ENCODE results near the gene WIPF2. TPM values are rescaled to one million over a fixed set of nuclear protein-coding genes. Genes with fewer than 3 reads are reported as not detected.
A peak's percentile ranks its signal among the peaks of the same experiment; 100 is the strongest.

WIPF2 gene
- total and polyA plus RNA-seq, 8 donors: 6.3 to 21.7 (median 13.8) TPM

DNA sequence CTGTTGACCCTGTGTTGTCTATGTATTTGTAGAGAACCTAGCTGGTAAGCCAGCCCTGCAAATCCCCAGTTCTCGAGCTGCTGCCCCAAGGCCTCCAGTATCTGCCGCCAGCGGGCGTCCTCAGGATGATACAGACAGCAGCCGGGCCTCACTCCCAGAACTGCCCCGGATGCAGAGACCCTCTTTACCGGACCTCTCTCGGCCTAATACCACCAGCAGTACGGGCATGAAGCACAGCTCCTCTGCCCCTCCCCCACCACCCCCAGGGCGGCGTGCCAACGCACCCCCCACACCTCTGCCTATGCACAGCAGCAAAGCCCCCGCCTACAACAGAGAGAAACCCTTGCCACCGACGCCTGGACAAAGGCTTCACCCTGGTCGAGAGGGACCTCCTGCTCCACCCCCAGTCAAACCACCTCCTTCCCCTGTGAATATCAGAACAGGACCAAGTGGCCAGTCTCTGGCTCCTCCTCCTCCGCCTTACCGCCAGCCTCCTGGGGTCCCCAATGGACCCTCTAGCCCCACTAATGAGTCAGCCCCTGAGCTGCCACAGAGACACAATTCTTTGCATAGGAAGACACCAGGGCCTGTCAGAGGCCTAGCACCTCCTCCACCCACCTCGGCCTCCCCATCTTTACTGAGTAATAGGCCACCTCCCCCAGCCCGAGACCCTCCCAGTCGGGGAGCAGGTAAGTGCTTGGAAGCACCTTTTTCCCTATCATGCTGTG, 45.5 kb downstream of the WIPF2 start:
- TF ChIP-seq, protein P1, sequence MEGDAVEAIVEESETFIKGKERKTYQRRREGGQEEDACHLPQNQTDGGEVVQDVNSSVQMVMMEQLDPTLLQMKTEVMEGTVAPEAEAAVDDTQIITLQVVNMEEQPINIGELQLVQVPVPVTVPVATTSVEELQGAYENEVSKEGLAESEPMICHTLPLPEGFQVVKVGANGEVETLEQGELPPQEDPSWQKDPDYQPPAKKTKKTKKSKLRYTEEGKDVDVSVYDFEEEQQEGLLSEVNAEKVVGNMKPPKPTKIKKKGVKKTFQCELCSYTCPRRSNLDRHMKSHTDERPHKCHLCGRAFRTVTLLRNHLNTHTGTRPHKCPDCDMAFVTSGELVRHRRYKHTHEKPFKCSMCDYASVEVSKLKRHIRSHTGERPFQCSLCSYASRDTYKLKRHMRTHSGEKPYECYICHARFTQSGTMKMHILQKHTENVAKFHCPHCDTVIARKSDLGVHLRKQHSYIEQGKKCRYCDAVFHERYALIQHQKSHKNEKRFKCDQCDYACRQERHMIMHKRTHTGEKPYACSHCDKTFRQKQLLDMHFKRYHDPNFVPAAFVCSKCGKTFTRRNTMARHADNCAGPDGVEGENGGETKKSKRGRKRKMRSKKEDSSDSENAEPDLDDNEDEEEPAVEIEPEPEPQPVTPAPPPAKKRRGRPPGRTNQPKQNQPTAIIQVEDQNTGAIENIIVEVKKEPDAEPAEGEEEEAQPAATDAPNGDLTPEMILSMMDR (IDR thresholded peaks at IDR 0.05): no peak
- ATAC-seq (no peak), DNase-seq (peak in 1 of 6 donors; percentile 22), FAIRE-seq (no peak)
- H3K4me1 ChIP-seq: no peaks in the 10 kb centered on the region
- H3K36me3 ChIP-seq: peaks cover 0 to 34% (median 17%) of the 10 kb centered on the region in 3 donors
- WGBS, 2 donors: 85 to 89% methylated on average over 21 of the region's 21 CpGs
- H3K4me3 ChIP-seq: no peak overlapping the region
- no peaks in the 10 kb centered on the region for H3K9me3 ChIP-seq
- H3K27me3 ChIP-seq: no peaks in the 10 kb centered on the region
- intact Hi-C loops (cut with DNase I): no loop called here
- no peak overlapping the region for H3K27ac ChIP-seq

DNA sequence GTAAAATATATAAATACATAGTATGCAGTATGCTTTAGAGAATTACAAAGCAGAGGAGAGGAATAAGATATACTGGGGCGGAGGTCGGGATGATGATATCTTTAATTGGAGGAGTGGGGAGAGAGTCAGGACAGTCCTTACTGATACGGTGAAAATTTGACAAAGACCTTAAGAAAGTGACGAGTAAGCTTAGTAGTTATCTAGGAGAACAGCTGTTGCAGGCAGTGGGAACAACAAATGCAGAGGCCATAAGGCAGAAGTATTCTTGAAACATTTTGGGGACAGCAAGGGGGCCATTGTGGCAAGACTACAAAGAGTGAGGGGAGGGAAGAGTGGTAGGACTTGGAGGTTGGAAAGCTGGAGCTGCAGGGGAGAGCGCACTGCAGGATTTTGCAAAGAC, 46.2 kb downstream of the WIPF2 start:
- no peaks in the 10 kb centered on the region for H3K4me1 ChIP-seq
- DNase-seq: no peak
- no peak for FAIRE-seq
- no peak overlapping the region for H3K4me3 ChIP-seq
- ATAC-seq: no peak
- no peak overlapping the region for H3K27ac ChIP-seq
- WGBS, 2 donors: 82 to 85% methylated on average over 5 of the region's 5 CpGs
- H3K9me3 ChIP-seq: no peaks in the 10 kb centered on the region
- TF ChIP-seq, protein P1 (IDR thresholded peaks at IDR 0.05): no peak
- H3K36me3 ChIP-seq: peaks cover 0 to 30% (median 16%) of the 10 kb centered on the region in 3 donors
- H3K27me3 ChIP-seq: no peaks in the 10 kb centered on the region
- intact Hi-C loops (cut with DNase I): no loop called here

DNA sequence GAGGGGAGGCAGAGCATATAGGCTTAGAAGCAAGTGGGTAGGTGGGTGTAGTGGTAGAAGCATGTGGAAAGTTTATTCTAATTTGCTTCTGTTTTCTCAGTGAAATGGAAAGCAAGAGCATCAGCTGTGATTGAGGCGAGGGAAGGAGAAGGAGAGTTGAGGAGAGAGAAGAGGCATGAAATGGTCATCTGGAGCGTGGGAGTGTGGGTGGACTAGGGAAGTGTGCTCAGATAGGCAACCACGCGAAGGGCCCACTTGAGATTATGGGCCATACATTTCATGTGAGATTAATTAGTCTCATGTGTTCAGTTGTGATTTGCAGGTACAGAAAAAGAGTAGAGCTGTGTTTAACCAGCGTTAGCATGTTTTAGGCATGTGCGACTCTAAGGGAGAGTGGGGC, 47.8 kb downstream of the WIPF2 start:
- Histone ChIP-seq H3K4me1 (no peaks in the 10 kb centered on the region), H3K36me3 (peaks cover 0 to 24% (median 11%) of the 10 kb centered on the region in 3 donors), H3K9me3 (no peaks in the 10 kb centered on the region), H3K27ac (no peak overlapping the region), H3K27me3 (no peaks in the 10 kb centered on the region), H3K4me3 (no peak overlapping the region)
- intact Hi-C loops (cut with DNase I): no loop called here
- TF ChIP-seq, protein P1 (IDR thresholded peaks at IDR 0.05): no peak
- DNase-seq (no peak), ATAC-seq (no peak), FAIRE-seq (no peak)
- WGBS, 2 donors: 90 to 95% methylated on average over 6 of the region's 6 CpGs

DNA sequence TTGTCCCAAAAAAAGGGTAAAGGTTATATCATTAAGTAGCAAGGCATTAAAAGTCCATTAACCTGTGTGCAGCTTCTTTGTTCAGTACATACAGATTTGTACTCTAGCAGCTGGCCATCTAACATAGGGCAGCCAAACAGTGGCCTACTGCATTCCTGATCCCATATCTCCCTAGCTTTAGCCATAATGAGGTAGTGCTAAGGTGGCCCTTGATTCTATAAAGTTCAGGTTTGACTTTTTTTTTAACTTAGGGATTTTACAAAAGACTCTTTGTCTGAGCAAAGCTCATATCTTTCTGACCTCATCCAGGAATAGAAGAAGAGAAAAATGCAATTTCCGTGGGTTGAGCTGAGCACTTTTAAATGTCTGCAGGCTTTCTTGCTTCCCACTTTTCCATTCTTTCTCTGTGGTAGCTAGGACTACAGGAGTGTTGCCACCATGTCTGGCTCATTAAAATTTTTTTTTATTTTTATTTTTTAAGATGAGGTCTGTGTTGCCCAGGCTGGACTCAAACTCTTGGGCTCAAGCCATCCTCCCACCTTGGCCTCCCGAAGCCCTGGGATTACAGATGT, 49.1 kb downstream of the WIPF2 start:
- H3K4me3 ChIP-seq: no peak overlapping the region
- H3K36me3 ChIP-seq: peaks cover 0 to 24% (median 11%) of the 10 kb centered on the region in 3 donors
- intact Hi-C loops (cut with DNase I): no loop called here
- 53 to 71% methylated on average over 2 of the region's 2 CpGs for WGBS, 2 donors
- H3K27ac ChIP-seq: peak overlapping the region in 2 of 4 donors; percentile 4 to 37
- no peak for DNase-seq
- TF ChIP-seq, protein P1 (IDR thresholded peaks at IDR 0.05): no peak
- FAIRE-seq: no peak
- no peaks in the 10 kb centered on the region for H3K9me3 ChIP-seq
- H3K27me3 ChIP-seq: no peaks in the 10 kb centered on the region
- peak in 3 of 4 donors; percentile 27 to 63 (median 58) for ATAC-seq
- H3K4me1 ChIP-seq: no peaks in the 10 kb centered on the region

DNA sequence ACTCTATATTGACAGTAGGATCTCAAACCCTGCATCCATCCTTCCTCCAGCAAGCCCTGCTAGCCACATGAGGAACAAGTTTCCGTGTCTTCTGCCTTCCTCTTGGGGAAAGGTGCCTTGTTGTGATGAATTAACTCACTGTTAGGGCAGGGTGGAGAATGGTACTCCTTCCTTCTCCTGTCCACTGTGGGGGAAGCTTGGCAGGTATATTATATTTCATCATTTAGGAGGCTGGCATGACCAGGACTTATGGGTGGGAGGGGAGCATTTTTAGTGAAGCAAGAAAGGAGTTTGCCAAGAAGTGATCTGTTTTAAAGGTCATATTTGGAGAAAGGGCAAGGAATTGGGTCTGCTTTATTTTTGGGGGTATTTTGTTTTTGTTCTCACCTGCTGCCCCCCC, 59.3 kb downstream of the WIPF2 start:
- H3K27ac ChIP-seq: no peak overlapping the region
- no peaks in the 10 kb centered on the region for H3K9me3 ChIP-seq
- 93% methylated on average over 1 of the region's 1 CpG for WGBS, 2 donors
- intact Hi-C loops (cut with DNase I): no loop called here
- no peaks in the 10 kb centered on the region for H3K4me1 ChIP-seq
- H3K4me3 ChIP-seq: no peak overlapping the region
- peaks cover 11 to 71% (median 23%) of the 10 kb centered on the region in 3 donors for H3K36me3 ChIP-seq
- ATAC-seq (no peak), DNase-seq (no peak), FAIRE-seq (no peak)
- no peaks in the 10 kb centered on the region for H3K27me3 ChIP-seq
- TF ChIP-seq, protein P1 (IDR thresholded peaks at IDR 0.05): no peak
